B cell (primary cell): ENCODE results near the gene ARHGEF37. TPM values are rescaled to one million over a fixed set of nuclear protein-coding genes. Genes with fewer than 3 reads are reported as not detected.

Experiments used
- ATAC-seq: fragments of 200-7000 bp; cut with Tn5 transposase; one replicate; pipeline ENCODE4 v1.10.0; 2021; ENCODE audit warnings: low read depth, mild to moderate bottlenecking, moderate number of reproducible peaks, moderate library complexity
- CTCF ChIA-PET: fragments of 350-600 bp; sonication (Branson Sonifier 250); formaldehyde crosslinking; loops from one replicate; lab custom pipeline; 2021; ENCODE audit warnings: antibody characterized with exemption, inconsistent platforms; lab: Charles Lee
- POLR2A ChIA-PET: fragments of 350-600 bp; sonication (Branson Sonifier 250); formaldehyde crosslinking; loops from one replicate; lab custom pipeline; 2021; ENCODE audit warnings: antibody characterized with exemption; lab: Charles Lee
- DNase-seq: peaks from one replicate; pipeline ENCODE4 v3.0.0; 2013
- H2AFZ ChIP-seq: 2 replicates; pipeline ENCODE4 v1.6.1; 2012; ENCODE audit warnings: mild to moderate bottlenecking, low read depth, low read length; ENCODE audit not compliant: insufficient read depth, poor library complexity, severe bottlenecking
- H3K27ac ChIP-seq, 2 donors: 1 replicate in 1 of 2; 2 replicates in 1 of 2; pipeline ENCODE4 v1.5.1; 2012 to 2013; ENCODE audit warnings: low read length in 2 of 2, mild to moderate bottlenecking in 2 of 2, moderate library complexity in 1 of 2
- H3K27me3 ChIP-seq, 4 experiments: fragments of 200-600 bp in 1 of 4; sonication (generic) in 1 of 4; replicated peaks in 1 of 4; 1 replicate in 2 of 4; 2 replicates in 2 of 4; pipeline versions ENCODE4 v1.6.1 to v1.7.0; 2013 to 2016; ENCODE audit warnings: low read length in 3 of 4, mild to moderate bottlenecking in 2 of 4, mixed read lengths in 1 of 4, moderate library complexity in 1 of 4; ENCODE audit not compliant: insufficient read depth in 4 of 4, control insufficient read depth in 3 of 4; ENCODE audit errors: control extremely low read depth in 1 of 4
- H3K36me3 ChIP-seq, 2 experiments: replicated peaks in 1 of 2; 1 replicate in 1 of 2; 2 replicates in 1 of 2; pipeline versions ENCODE4 v1.6.1 to v1.7.1; 2013; ENCODE audit warnings: low read length in 1 of 2; ENCODE audit not compliant: insufficient read depth in 2 of 2, control insufficient read depth in 1 of 2; ENCODE audit errors: control extremely low read depth in 1 of 2, extremely low read depth in 1 of 2
- H3K4me1 ChIP-seq, 2 donors: fragments of 200-600 bp in 1 of 2; sonication (generic) in 1 of 2; 1 replicate in 1 of 2; 2 replicates in 1 of 2; pipeline versions ENCODE4 v1.5.1 to v1.6.1; 2013 to 2017; ENCODE audit warnings: low read length in 2 of 2; ENCODE audit not compliant: control insufficient read depth in 2 of 2, insufficient read depth in 2 of 2
- H3K4me2 ChIP-seq: replicated peaks from 2 replicates; pipeline ENCODE3; 2012; ENCODE audit warnings: mild to moderate bottlenecking, low read depth, low read length; ENCODE audit not compliant: poor library complexity, severe bottlenecking
- H3K4me3 ChIP-seq, 5 experiments: fragments of 200-600 bp in 1 of 5; sonication (generic) in 1 of 5; 1 replicate in 3 of 5; 2 replicates in 2 of 5; pipeline versions ENCODE4 v1.5.1 to v1.7.0; 2011 to 2016; ENCODE audit warnings: low read length in 4 of 5, mild to moderate bottlenecking in 4 of 5, low read depth in 2 of 5, control low read depth in 1 of 5, moderate library complexity in 1 of 5; ENCODE audit not compliant: insufficient read depth in 1 of 5; ENCODE audit errors: control extremely low read depth in 1 of 5, extremely low read depth in 1 of 5
- H3K79me2 ChIP-seq: fragments of 200-600 bp; sonication (generic); one replicate; pipeline ENCODE4 v1.6.0; 2016; ENCODE audit warnings: low read length; ENCODE audit not compliant: control insufficient read depth, insufficient read depth
- H3K9ac ChIP-seq: fragments of 200-600 bp; sonication (generic); 2 replicates; pipeline ENCODE4 v1.6.1; 2017; ENCODE audit warnings: mild to moderate bottlenecking, low read length, moderate library complexity
- H3K9me3 ChIP-seq, 3 donors: one replicate each; pipeline versions ENCODE4 v1.6.1 to v1.7.1; 2013; ENCODE audit warnings: low read length in 2 of 3; ENCODE audit not compliant: control insufficient read depth in 2 of 3, insufficient read depth in 1 of 3; ENCODE audit errors: control extremely low read depth in 1 of 3
- H4K20me1 ChIP-seq: 2 replicates; pipeline ENCODE4 v1.6.0; 2012; ENCODE audit warnings: mild to moderate bottlenecking, low read length; ENCODE audit not compliant: insufficient read depth, control insufficient read depth, poor library complexity, severe bottlenecking
- H3K27ac Mint-ChIP-seq: one replicate; pipeline ENCODE4 v1.8.0; 2021; ENCODE audit warnings: mixed read lengths
- H3K27me3 Mint-ChIP-seq: one replicate; pipeline ENCODE4 v1.8.0; 2021; ENCODE audit warnings: mixed read lengths
- H3K4me1 Mint-ChIP-seq: one replicate; pipeline ENCODE4 v1.8.0; 2021; ENCODE audit warnings: mixed read lengths
- H3K4me3 Mint-ChIP-seq: one replicate; pipeline ENCODE4 v1.8.0; 2021; ENCODE audit warnings: mixed read lengths
- H3K9me3 Mint-ChIP-seq: one replicate; pipeline ENCODE4 v1.8.0; 2022; ENCODE audit warnings: mixed read lengths; ENCODE audit not compliant: insufficient read depth
- CTCF ChIP-seq: fragments of 200-600 bp; IDR thresholded peaks from one replicate; pipeline ENCODE4 v1.8.0; 2022; ENCODE audit warnings: antibody characterized with exemption, mild to moderate bottlenecking
- EZH2 ChIP-seq: IDR thresholded peaks from 2 replicates; pipeline ENCODE4 v1.6.1; 2012; ENCODE audit warnings: borderline replicate concordance, low read depth, mild to moderate bottlenecking, moderate library complexity, low read length; ENCODE audit not compliant: insufficient read depth, poor library complexity, severe bottlenecking
- WGBS: methylation state at CpG from one replicate; pipeline ENCODE4 v1.1.5; 2013; ENCODE audit warnings: missing lambda C conversion rate; ENCODE audit not compliant: insufficient coverage; 5-methylcytosine and 5-hydroxymethylcytosine counted together
- intact Hi-C: fragments of 100-400 bp; cut with micrococcal nuclease; formaldehyde crosslinking; loops from one replicate; pipeline ENCODE4 v1.10.0; 2022
- polyA plus RNA-seq: library from polyadenylated mRNA; depleted of rRNA; stranded (reverse); fragments of >200 nt; gene quantifications from 2 replicates; pipeline ENCODE4 v1.2.3, GENCODE V29; 2012
- total RNA-seq, 2 donors: library from RNA; stranded (reverse); fragments of 120-200 nt in 1 of 2; gene quantifications; 1 replicate in 1 of 2; 2 replicates in 1 of 2; pipeline versions ENCODE4 v1.2.3 to v1.2.4, GENCODE V29; 2013 to 2022

Gene ARHGEF37
- total and polyA plus RNA-seq, 2 donors (not counting 1 experiment from before 2014, with no cell fraction given) = 0.06 to 1.7 TPM

- Histone ChIP-seq H3K9me3 (no peaks in the 10 kb centered on the region), H3K4me1 (no peaks in the 10 kb centered on the region), H3K36me3 (no peaks in the 10 kb centered on the region), H2AFZ (no peak overlapping the region), H3K79me2 (no peaks in the 10 kb centered on the region), H3K27ac (no peak overlapping the region), H3K9ac (no peak overlapping the region), H4K20me1 (no peaks in the 10 kb centered on the region), H3K4me3 (no peak overlapping the region), H3K4me2 (no peak overlapping the region), H3K27me3 (no peaks in the 10 kb centered on the region)
- ChIA-PET CTCF (no interaction called here), POLR2A (no interaction called here)
- intact Hi-C loops = no loop called here
- TF ChIP-seq EZH2 = no peak
- ATAC-seq (no peak), DNase-seq (no peak)
- peaks cover 5% of the 10 kb centered on the region for H3K4me1 Mint-ChIP-seq
- no peaks in the 10 kb centered on the region for H3K9me3 Mint-ChIP-seq
- H3K27ac Mint-ChIP-seq = no peak overlapping the region
- WGBS = 100% methylated on average over 1 of the region's 2 CpGs
- H3K27me3 Mint-ChIP-seq = no peaks in the 10 kb centered on the region
- no peak overlapping the region for H3K4me3 Mint-ChIP-seq
Measured at GRCh38 chr5:149631506-149631905, 50.2 kb downstream of the ARHGEF37 start.

GRCh38 chr5:149632311-149633251 lies 51.3 kb downstream of the ARHGEF37 start:
- ChIA-PET POLR2A (no interaction called here), CTCF (interaction anchor here (1.0 to 13.2 kb wide), 7 partner anchors 35 to 373 kb away, joined by 3 to 389 read pairs (median 6); no protein-coding TSS in a partner anchor)
- Histone ChIP-seq H3K9ac (no peak overlapping the region), H2AFZ (no peak overlapping the region), H3K36me3 (no peaks in the 10 kb centered on the region), H3K27ac (no peak overlapping the region), H4K20me1 (no peaks in the 10 kb centered on the region), H3K27me3 (no peaks in the 10 kb centered on the region), H3K4me1 (no peaks in the 10 kb centered on the region), H3K9me3 (no peaks in the 10 kb centered on the region), H3K79me2 (no peaks in the 10 kb centered on the region), H3K4me3 (no peak overlapping the region), H3K4me2 (no peak overlapping the region)
- Mint-ChIP-seq H3K4me1 (peaks cover 6% of the 10 kb centered on the region), H3K4me3 (no peak overlapping the region), H3K27ac (no peak overlapping the region), H3K9me3 (no peaks in the 10 kb centered on the region), H3K27me3 (no peaks in the 10 kb centered on the region)
- intact Hi-C loops = no loop called here
- WGBS = 69% methylated on average over 11 of the region's 12 CpGs
- TF ChIP-seq CTCF (no peak), EZH2 (no peak)
- no peak for ATAC-seq
- no peak for DNase-seq
